ENCODE results near the gene NAV2. TPM values are rescaled to one million over a fixed set of nuclear protein-coding genes. Genes with fewer than 3 reads are reported as not detected.

NAV2 gene
- polyA plus RNA-seq, 1 donor (not counting 4 experiments of a cell fraction or from before 2014, with no cell fraction given): 4.0 TPM

GRCh38 chr11:19702620-19703019 is 10.0 kb upstream of the NAV2 start:
- Histone ChIP-seq H3K4me2 (ENCODE audit: control insufficient read depth, extremely low read depth, insufficient read depth, low read depth, low read length) (no peak overlapping the region), H4K20me1 (ENCODE audit: control insufficient read depth, extremely low read depth, insufficient read depth, low read length) (no peaks in the 10 kb centered on the region), H3K9me1 (ENCODE audit: control insufficient read depth, extremely low read depth, insufficient read depth, low read length) (no peaks in the 10 kb centered on the region), H3K9me3 (ENCODE audit: control insufficient read depth, low read depth, low read length) (no peaks in the 10 kb centered on the region), H3K36me3 (ENCODE audit: control insufficient read depth in 2 of 2, extremely low read depth in 1 of 2, insufficient read depth in 2 of 2, low read length in 2 of 2) (no peaks in the 10 kb centered on the region), H3K27ac (ENCODE audit: control insufficient read depth, insufficient read depth, low read length) (no peak overlapping the region), H3K27me3 (ENCODE audit: control insufficient read depth, extremely low read depth, insufficient read depth, low read length) (no peaks in the 10 kb centered on the region), H3K4me3 (ENCODE audit: control insufficient read depth in 2 of 3, extremely low read depth in 1 of 3, insufficient read depth in 2 of 3, low read depth in 1 of 3, low read length in 3 of 3) (no peak overlapping the region), H3K4me1 (ENCODE audit: control insufficient read depth, extremely low read depth, insufficient read depth, low read length) (no peaks in the 10 kb centered on the region), H3K9ac (ENCODE audit: control insufficient read depth, extremely low read depth, insufficient read depth, low read length) (no peak overlapping the region), H2AFZ (ENCODE audit: control insufficient read depth, low read length) (no peak overlapping the region), H3K79me2 (ENCODE audit: control insufficient read depth, insufficient read depth, low read length) (no peaks in the 10 kb centered on the region)
- no peak for TF ChIP-seq CTCF (optimal IDR thresholded peaks at IDR 0.05 in 1 of 3, IDR thresholded peaks at IDR 0.05 in 1 of 3, conservative IDR thresholded peaks at IDR 0.05 in 1 of 3; ENCODE audit: extremely low read depth in 1 of 3, insufficient read depth in 2 of 3, low read length in 3 of 3)
- no peak for TF ChIP-seq EZH2 (IDR thresholded peaks at IDR 0.05; ENCODE audit: low read length)
- DNase-seq (ENCODE audit: low read depth, low spot score) (no peak), FAIRE-seq (no peak)
- dilution Hi-C loops (cut with MboI; ENCODE audit: extremely low pct_ligation_motif_present, low sequenced_read_pairs): no loop called here

- no peaks in the 10 kb centered on the region for H4K20me1 ChIP-seq (ENCODE audit: control insufficient read depth, extremely low read depth, insufficient read depth, low read length)
- H3K4me2 ChIP-seq (ENCODE audit: control insufficient read depth, extremely low read depth, insufficient read depth, low read depth, low read length): no peak overlapping the region
- H3K4me3 ChIP-seq (ENCODE audit: control insufficient read depth in 2 of 3, extremely low read depth in 1 of 3, insufficient read depth in 2 of 3, low read depth in 1 of 3, low read length in 3 of 3): no peak overlapping the region
- no peaks in the 10 kb centered on the region for H3K9me1 ChIP-seq (ENCODE audit: control insufficient read depth, extremely low read depth, insufficient read depth, low read length)
- H2AFZ ChIP-seq (ENCODE audit: control insufficient read depth, low read length): no peak overlapping the region
- H3K27ac ChIP-seq (ENCODE audit: control insufficient read depth, insufficient read depth, low read length): no peak overlapping the region
- dilution Hi-C loops (cut with MboI; ENCODE audit: extremely low pct_ligation_motif_present, low sequenced_read_pairs): no loop called here
- H3K36me3 ChIP-seq (ENCODE audit: control insufficient read depth in 2 of 2, extremely low read depth in 1 of 2, insufficient read depth in 2 of 2, low read length in 2 of 2): no peaks in the 10 kb centered on the region
- no peak overlapping the region for H3K9ac ChIP-seq (ENCODE audit: control insufficient read depth, extremely low read depth, insufficient read depth, low read length)
- H3K4me1 ChIP-seq (ENCODE audit: control insufficient read depth, extremely low read depth, insufficient read depth, low read length): no peaks in the 10 kb centered on the region
- no peaks in the 10 kb centered on the region for H3K79me2 ChIP-seq (ENCODE audit: control insufficient read depth, insufficient read depth, low read length)
- TF ChIP-seq CTCF (optimal IDR thresholded peaks at IDR 0.05 in 1 of 3, IDR thresholded peaks at IDR 0.05 in 1 of 3, conservative IDR thresholded peaks at IDR 0.05 in 1 of 3; ENCODE audit: extremely low read depth in 1 of 3, insufficient read depth in 2 of 3, low read length in 3 of 3) (no peak), EZH2 (IDR thresholded peaks at IDR 0.05; ENCODE audit: low read length) (no peak)
- DNase-seq (ENCODE audit: low read depth, low spot score) (no peak), FAIRE-seq (no peak)
- no peaks in the 10 kb centered on the region for H3K9me3 ChIP-seq (ENCODE audit: control insufficient read depth, low read depth, low read length)
- no peaks in the 10 kb centered on the region for H3K27me3 ChIP-seq (ENCODE audit: control insufficient read depth, extremely low read depth, insufficient read depth, low read length)
Measured at GRCh38 chr11:19703211-19703610, 9.4 kb upstream of the NAV2 start.
